Measurements from ENCODE around the gene TPRG1.

Gene TPRG1

DNA sequence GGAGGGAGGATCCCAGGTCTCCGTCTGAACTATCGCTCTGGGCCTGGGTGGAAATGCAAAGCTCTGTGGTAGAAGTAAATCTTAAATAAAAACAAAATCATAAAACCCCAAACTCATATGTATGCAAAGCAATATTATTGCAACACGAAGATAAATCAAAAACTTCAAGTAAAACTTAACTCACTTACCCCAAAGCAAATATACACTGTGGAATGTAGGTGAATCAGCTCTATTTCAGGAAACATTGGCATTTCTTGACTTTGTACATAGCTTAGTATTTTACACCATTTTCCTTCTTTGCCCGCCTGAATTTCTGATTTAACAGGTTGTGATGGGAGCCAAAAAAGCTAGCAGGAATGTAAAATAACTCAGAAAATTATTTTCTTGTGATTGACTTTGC lies 126.2 kb downstream of the TPRG1 start:
- no peak overlapping the region for H3K4me3 ChIP-seq (ENCODE audit: control insufficient read depth, low read depth, low read length)
- DNase-seq (ENCODE audit: low read depth): no peak
- no peak for TF ChIP-seq CTCF (IDR thresholded peaks at IDR 0.05; ENCODE audit: control insufficient read depth, insufficient read depth, low read depth, low read length, missing control alignments)

GRCh38 chr3:189298469-189299375 lies 127.0 kb downstream of the TPRG1 start:
- H3K4me3 ChIP-seq (ENCODE audit: control insufficient read depth, low read depth, low read length): no peak overlapping the region
- DNase-seq (ENCODE audit: low read depth): no peak
- TF ChIP-seq CTCF (IDR thresholded peaks at IDR 0.05; ENCODE audit: control insufficient read depth, insufficient read depth, low read depth, low read length, missing control alignments): no peak

GRCh38 chr3:189300345-189300744 lies 128.6 kb downstream of the TPRG1 start:
- no peak for TF ChIP-seq CTCF (IDR thresholded peaks at IDR 0.05; ENCODE audit: control insufficient read depth, insufficient read depth, low read depth, low read length, missing control alignments)
- no peak for DNase-seq (ENCODE audit: low read depth)
- H3K4me3 ChIP-seq (ENCODE audit: control insufficient read depth, low read depth, low read length): no peak overlapping the region

GRCh38 chr3:189301479-189301878 lies 129.7 kb downstream of the TPRG1 start:
- no peak overlapping the region for H3K4me3 ChIP-seq (ENCODE audit: control insufficient read depth, low read depth, low read length)
- no peak for TF ChIP-seq CTCF (IDR thresholded peaks at IDR 0.05; ENCODE audit: control insufficient read depth, insufficient read depth, low read depth, low read length, missing control alignments)
- DNase-seq (ENCODE audit: low read depth): no peak

- no peak for TF ChIP-seq CTCF (IDR thresholded peaks at IDR 0.05; ENCODE audit: control insufficient read depth, insufficient read depth, low read depth, low read length, missing control alignments)
- no peak for DNase-seq (ENCODE audit: low read depth)
- no peak overlapping the region for H3K4me3 ChIP-seq (ENCODE audit: control insufficient read depth, low read depth, low read length)
Measured at GRCh38 chr3:189303584-189303983, 131.8 kb downstream of the TPRG1 start.

DNA sequence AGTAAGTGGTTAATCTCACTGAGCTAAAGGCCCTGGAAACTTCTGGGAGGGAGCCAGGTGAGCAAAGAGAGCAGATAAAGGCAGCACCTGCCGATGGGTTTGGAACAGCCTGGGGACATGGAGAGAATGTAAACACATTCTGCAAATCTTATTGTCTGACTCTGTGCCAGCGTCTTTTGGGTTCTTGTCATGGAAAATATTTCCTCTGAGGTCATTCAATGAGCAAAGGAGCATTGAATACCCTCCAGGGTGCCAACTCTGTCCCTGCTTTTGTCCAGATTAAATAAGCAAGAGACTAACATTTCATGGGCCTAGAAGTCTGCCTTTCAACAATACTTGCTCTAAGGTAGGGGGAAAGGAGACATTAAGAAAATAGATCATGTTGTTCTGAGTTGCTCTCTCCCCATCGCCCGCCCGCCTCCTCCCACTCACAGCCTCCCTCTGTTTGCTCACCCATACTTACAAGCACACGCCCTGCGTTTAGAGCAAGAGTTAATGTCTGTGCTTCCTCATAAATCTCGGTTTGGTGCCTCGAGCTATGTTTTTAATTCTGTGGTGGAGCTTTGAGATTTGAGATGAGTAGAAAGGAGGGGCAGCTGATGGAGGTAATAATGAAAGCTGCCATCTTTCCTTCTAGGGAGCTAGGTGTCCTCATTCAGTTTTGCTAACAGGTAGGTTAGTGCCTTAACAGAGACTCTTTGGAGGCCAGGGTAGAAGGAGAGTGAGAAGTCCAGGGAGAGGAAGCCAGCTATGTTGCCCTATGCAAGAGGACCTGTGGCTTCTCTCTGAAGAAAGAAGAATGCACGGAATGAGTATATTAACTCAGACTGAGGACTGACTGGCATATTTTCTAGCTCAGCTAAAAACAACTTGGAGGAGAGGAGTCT lies 132.9 kb downstream of the TPRG1 start:
- TF ChIP-seq CTCF (IDR thresholded peaks at IDR 0.05; ENCODE audit: control insufficient read depth, insufficient read depth, low read depth, low read length, missing control alignments): no peak
- no peak for DNase-seq (ENCODE audit: low read depth)
- no peak overlapping the region for H3K4me3 ChIP-seq (ENCODE audit: control insufficient read depth, low read depth, low read length)
